ENCODE measurements around the gene MPIG6B.

Gene MPIG6B

GRCh38 chr6:31732029-31732428 lies 8.9 kb downstream of the MPIG6B start:
- H3K4me3 ChIP-seq (ENCODE audit: low read depth, low read length) = no peak overlapping the region
- no peak for TF ChIP-seq CTCF (IDR thresholded peaks at IDR 0.05; ENCODE audit: low read depth, low read length)
- no peak for TF ChIP-seq MYC (IDR thresholded peaks at IDR 0.05; ENCODE audit: low read depth, low read length)
- TF ChIP-seq MAX (IDR thresholded peaks at IDR 0.05; ENCODE audit: low read depth, low read length) = no peak
- no peak for TF ChIP-seq POLR2A (IDR thresholded peaks at IDR 0.05; ENCODE audit: extremely low read depth, insufficient read length)

GRCh38 chr6:31733734-31734133 lies 10.6 kb downstream of the MPIG6B start:
- H3K4me3 ChIP-seq (ENCODE audit: low read depth, low read length) = peak overlapping the region; percentile 100
- no peak for DNase-seq (ENCODE audit: low read depth)
- TF ChIP-seq POLR2A (IDR thresholded peaks at IDR 0.05; ENCODE audit: extremely low read depth, insufficient read length) = no peak
- TF ChIP-seq MAX (IDR thresholded peaks at IDR 0.05; ENCODE audit: low read depth, low read length) = no peak
- no peak for TF ChIP-seq MYC (IDR thresholded peaks at IDR 0.05; ENCODE audit: low read depth, low read length)
- TF ChIP-seq CTCF (IDR thresholded peaks at IDR 0.05; ENCODE audit: low read depth, low read length) = no peak

More at GRCh38 chr6:31732029-31732428, 8.9 kb downstream of the MPIG6B start:
- DNase-seq (ENCODE audit: low read depth) = no peak

GRCh38 chr6:31734247-31734820 lies 11.2 kb downstream of the MPIG6B start:
- TF ChIP-seq MAX (IDR thresholded peaks at IDR 0.05; ENCODE audit: low read depth, low read length) = no peak
- TF ChIP-seq CTCF (IDR thresholded peaks at IDR 0.05; ENCODE audit: low read depth, low read length) = no peak
- TF ChIP-seq MYC (IDR thresholded peaks at IDR 0.05; ENCODE audit: low read depth, low read length) = no peak
- no peak for TF ChIP-seq POLR2A (IDR thresholded peaks at IDR 0.05; ENCODE audit: extremely low read depth, insufficient read length)
- peak overlapping the region; percentile 100 for H3K4me3 ChIP-seq (ENCODE audit: low read depth, low read length)
- DNase-seq (ENCODE audit: low read depth) = no peak

GRCh38 chr6:31734821-31735406 lies 11.7 kb downstream of the MPIG6B start:
- peak overlapping the region; percentile 100 for H3K4me3 ChIP-seq (ENCODE audit: low read depth, low read length)
- DNase-seq (ENCODE audit: low read depth) = peak; percentile 95
- TF ChIP-seq CTCF (IDR thresholded peaks at IDR 0.05; ENCODE audit: low read depth, low read length) (no peak), POLR2A (IDR thresholded peaks at IDR 0.05; ENCODE audit: extremely low read depth, insufficient read length) (peak; percentile 59), MAX (IDR thresholded peaks at IDR 0.05; ENCODE audit: low read depth, low read length) (peak; percentile 71), MYC (IDR thresholded peaks at IDR 0.05; ENCODE audit: low read depth, low read length) (peak; percentile 85)

- peak; percentile 99 for DNase-seq (ENCODE audit: low read depth)
Measured at GRCh38 chr6:31736021-31736767, 13.0 kb downstream of the MPIG6B start, which contains the start of gene CLIC1. Gene CLIC1, minus strand, starts transcription at chr6:31736530. Its CDS starts 230 bp downstream, at chr6:31736300.

More at GRCh38 chr6:31736021-31736767, 13.0 kb downstream of the MPIG6B start, which contains the start of gene CLIC1:
- TF ChIP-seq MAX (IDR thresholded peaks at IDR 0.05; ENCODE audit: low read depth, low read length) (peak; percentile 20; the same call in 1 of the 2 replicates), MYC (IDR thresholded peaks at IDR 0.05; ENCODE audit: low read depth, low read length) (peak; percentile 57), CTCF (IDR thresholded peaks at IDR 0.05; ENCODE audit: low read depth, low read length) (no peak), POLR2A (IDR thresholded peaks at IDR 0.05; ENCODE audit: extremely low read depth, insufficient read length) (peak; percentile 87)
- H3K4me3 ChIP-seq (ENCODE audit: low read depth, low read length) = peak within 1 kb of the TSS; percentile 100

Data from NB4 (cell line).